NT2/D1 (cell line): Measurements from ENCODE around the gene PHGDH.

Experiments used
- SUZ12 ChIP-seq: IDR thresholded peaks from 2 replicates; pipeline ENCODE4 v1.6.1; 2011; ENCODE audit not compliant: insufficient read length, insufficient read depth; ENCODE audit errors: extremely low read depth
- YY1 ChIP-seq: IDR thresholded peaks from 2 replicates; pipeline ENCODE4 v1.6.1; 2011; ENCODE audit not compliant: insufficient read length, insufficient read depth

GRCh38 chr1:119676571-119677206 lies 35.0 kb upstream of the PHGDH start:
- no peak for TF ChIP-seq YY1
- TF ChIP-seq SUZ12: no peak
